GM15510 (cell line): ENCODE measurements around the gene TBX22.

Experiments used
- POLR2A ChIP-seq: IDR thresholded peaks from 3 replicates; pipeline ENCODE4 v1.6.1; 2011; ENCODE audit warnings: borderline replicate concordance; ENCODE audit not compliant: insufficient read length; ENCODE audit errors: extremely low read depth

TBX22 gene

GRCh38 chrX:80014141-80014940 is at the start of gene TBX22:
TBX22 (plus strand) TSS chrX:80014753; CDS start chrX:80022270, 7,517 bp downstream.
- no peak for TF ChIP-seq POLR2A

GRCh38 chrX:79975605-79976004 is 38.9 kb upstream of the TBX22 start:
- TF ChIP-seq POLR2A, result no peak

GRCh38 chrX:80004458-80004857 is 10.1 kb upstream of the TBX22 start:
- TF ChIP-seq POLR2A, result no peak

- TF ChIP-seq POLR2A, result no peak
Measured at GRCh38 chrX:80011522-80011921, 3.0 kb upstream of the TBX22 start.

GRCh38 chrX:80016182-80016581 is 1.6 kb downstream of the TBX22 start:
- TF ChIP-seq POLR2A, result no peak

GRCh38 chrX:80021621-80022020 is 7.1 kb downstream of the TBX22 start:
- no peak for TF ChIP-seq POLR2A

GRCh38 chrX:80022363-80023031 is 7.9 kb downstream of the TBX22 start:
- TF ChIP-seq POLR2A, result no peak

GRCh38 chrX:80026116-80026515 is 11.6 kb downstream of the TBX22 start:
- no peak for TF ChIP-seq POLR2A
